Stimulated activated naive CD8-positive, alpha-beta T cell treated with anti-CD3 and anti-CD28 coated beads, Interleukin-15, Interleukin-2, amounts not matched to agents 100 U/mL and 50 U/mL, for 24 hours (primary cell): ENCODE data around the gene PRSS35.
"Not testable (repeated sequence)": the region's sequence is repeated elsewhere in the genome, so short reads cannot be mapped to it uniquely, and the experiment has no call there.

Experiments
- ATAC-seq: fragments of 150-1000 bp; cut with Tn5 transposase; one replicate; pipeline ENCODE4 v1.10.0; 2021
- DNase-seq: peaks from one replicate; pipeline ENCODE4 v3.0.0; 2021

The PRSS35 gene, protein sequence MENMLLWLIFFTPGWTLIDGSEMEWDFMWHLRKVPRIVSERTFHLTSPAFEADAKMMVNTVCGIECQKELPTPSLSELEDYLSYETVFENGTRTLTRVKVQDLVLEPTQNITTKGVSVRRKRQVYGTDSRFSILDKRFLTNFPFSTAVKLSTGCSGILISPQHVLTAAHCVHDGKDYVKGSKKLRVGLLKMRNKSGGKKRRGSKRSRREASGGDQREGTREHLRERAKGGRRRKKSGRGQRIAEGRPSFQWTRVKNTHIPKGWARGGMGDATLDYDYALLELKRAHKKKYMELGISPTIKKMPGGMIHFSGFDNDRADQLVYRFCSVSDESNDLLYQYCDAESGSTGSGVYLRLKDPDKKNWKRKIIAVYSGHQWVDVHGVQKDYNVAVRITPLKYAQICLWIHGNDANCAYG

DNA sequence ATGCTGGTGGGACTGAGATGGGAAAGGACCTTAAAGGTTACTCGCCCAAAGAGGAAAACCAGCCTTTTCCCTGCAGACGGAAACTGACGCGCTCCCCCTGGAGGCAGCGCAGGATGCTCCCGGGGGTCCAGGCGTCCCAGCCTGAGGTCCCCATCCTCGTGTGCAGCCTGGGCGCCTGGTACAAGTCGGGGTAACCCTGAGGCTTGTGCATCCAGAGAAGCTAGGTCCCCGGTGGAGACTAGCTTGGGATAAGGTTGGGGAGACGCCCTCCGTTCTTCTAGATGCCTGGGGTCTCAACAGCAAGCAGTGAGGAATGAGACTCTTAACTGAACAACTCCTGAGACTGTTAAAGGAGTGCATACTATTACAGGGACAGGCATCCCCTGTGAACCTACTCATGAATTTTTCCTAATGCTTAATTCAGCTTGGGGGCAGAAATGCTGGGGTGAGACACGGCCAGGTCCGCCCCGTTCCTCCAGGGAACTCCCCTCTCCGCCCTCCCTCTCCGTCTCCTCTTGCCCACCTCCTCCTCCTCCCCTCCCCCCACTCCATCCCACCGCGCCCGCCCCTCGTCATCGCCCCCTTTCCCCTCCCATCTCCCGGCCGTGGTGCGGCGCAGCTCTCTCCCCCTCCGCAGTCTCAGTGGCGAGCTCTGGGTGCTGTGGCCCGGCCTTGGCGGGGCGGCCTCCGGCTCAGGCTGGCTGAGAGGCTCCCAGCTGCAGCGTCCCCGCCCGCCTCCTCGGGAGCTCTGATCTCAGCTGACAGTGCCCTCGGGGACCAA is at the start of gene PRSS35:
Gene PRSS35, plus strand, starts transcription at position 634 of the 781 bp plus-strand sequence. CDS start 10,908 bp downstream, outside the sequence.
- DNase-seq (peak; percentile 32), ATAC-seq (peak; percentile 26)

DNA sequence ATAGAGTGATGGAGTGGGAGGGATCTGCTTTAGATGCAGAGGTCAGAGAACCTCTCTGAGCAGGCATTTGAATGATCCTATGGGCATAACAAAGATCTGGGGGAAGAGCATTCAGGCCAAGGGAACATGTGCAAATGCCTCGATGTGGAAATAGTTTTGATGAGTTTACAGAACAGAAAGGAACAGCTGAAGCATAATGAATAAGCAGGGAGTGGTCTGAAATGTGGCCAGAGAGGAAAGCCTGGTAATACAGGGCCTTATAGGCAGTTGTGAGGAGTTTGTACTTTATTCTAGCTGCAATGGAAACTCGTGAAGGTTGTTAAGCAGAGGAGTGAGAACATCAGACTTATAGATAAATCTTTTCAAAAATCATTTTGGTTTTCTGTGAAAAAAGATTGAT is 48.4 kb upstream of the PRSS35 start:
- ATAC-seq, result no peak
- no peak for DNase-seq

DNA sequence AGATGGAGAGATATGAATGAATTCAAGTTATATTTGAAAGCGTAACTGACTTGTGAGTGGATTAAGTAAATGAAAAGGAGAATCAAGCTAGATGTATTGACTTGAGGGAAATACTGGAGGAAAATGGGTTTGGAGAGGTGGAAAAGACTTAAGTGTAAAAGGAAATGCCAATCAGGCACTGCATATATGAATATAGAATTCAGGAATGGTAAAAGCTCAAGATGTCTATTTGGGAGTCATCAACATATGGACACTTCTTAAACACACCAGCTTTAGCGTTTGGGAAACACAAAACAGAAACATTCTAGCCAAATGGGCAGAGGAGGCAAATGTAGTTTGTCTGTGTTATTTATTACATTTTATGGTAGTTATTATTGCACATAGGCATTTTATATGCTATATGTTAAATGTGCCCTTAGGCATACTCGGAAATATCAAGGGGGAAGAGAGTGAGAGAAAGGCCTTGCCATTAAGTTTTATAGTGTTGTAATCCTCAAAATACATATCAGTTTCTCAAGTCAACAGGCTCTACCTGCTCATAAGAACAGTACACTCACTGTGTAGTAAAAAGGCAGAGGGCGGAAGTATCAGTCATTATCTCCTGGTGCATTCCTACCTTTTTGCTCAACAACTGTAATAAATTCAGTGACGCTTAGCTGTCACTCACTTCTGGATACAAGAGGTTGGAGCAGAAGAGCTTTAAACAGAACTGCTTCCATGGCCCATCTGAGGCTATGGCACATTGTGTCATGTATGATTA is 47.8 kb upstream of the PRSS35 start:
- no peak for DNase-seq

DNA sequence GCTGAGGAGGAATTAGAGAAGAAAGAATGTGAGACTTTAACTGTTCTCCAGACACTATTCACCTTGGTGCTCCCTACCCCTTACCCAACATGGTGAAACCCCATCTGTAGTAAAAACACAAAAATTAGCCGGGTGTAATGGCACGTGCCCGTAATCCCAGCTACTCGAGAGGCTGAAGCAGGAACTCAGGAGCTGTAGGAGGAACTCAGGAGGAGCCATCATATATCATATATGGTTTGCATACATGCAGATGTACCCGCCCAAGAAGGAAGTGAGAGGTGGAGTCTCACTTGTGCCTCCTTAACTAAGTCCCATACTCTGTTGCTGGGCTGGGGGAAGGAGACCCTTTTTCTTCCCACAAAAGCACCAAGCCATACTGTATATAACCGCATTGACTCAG is 46.0 kb upstream of the PRSS35 start:
- DNase-seq (no peak), ATAC-seq (no peak)

More for the DNA sequence above, 47.8 kb upstream of the PRSS35 start:
- no peak for ATAC-seq

DNA sequence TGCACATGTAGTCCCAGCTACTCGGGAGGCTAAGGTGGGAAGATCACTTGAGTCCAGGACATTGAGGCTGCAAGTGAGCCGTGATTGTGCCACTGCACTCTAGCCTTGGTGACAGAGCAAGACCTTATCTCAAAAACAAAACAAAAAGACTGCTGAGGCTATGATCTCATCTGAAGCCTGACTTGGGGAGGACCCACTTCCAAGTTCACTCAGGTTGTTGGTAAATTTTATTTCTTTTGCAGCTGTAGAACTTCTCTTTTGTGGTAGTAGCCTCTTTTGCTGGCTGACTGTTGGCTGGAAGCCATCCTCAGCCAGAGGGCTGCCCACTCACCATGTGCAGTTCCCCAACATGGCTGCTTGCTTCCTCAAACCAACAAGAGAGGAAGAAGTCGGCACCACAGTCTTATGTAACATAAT is 44.7 kb upstream of the PRSS35 start:
- no peak for ATAC-seq
- no peak for DNase-seq

DNA sequence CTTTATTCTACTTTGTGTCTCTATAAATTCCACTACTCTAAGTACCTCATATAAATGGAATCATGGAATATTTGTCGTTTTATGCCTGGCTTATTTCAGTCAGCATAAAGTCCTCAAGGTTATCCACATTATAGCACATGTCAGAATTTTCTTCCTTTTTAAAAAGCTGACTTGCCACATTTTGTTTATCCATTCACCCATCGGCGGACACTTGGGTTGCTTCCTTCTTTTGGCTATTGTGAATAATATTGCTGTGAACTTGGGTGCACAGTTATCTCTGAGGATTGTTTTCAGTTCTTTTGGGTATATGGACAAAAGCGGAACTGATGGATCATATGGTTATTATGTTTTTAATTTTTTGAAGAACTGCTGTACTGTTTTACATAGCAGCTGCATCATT is 42.3 kb upstream of the PRSS35 start:
- DNase-seq, result no peak
- no peak for ATAC-seq

DNA sequence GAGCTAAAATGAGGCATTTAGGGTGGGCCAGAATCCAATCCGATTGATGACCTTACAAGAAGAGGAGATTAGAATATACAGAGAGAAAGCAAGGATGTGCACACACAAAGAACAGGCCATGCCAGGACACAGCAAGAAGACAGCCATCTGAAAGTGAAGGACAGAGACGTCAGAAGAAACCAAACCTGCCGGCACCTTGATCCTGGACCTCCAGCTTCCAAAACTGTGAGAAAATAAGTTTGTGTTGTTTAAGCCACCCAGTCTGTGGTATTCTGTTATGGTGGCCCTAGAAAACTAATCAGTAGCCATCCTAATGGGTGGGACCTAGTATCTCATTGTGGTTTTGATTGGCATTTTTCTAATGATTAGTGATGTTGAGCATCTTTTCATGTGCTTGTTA is 41.7 kb upstream of the PRSS35 start:
- ATAC-seq (no peak), DNase-seq (no peak)

DNA sequence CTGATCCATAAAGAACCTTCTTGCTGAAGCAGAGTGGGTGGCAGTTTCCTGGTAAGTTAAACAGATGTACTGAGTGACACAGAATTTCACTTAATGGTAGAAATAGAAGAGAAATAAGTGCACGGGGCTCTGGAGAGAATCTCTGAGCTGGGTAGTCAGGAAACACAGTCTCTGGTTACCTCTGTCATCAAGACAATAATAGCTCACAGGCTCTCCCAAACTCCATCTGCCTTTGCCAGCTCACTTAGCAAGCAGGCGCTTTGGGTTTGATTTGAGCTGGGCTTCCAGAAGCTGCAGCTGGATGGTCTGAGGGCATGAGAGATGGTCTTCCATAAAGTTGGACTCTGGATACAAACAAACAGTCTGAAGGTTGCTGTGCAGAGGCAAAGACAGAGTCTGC is 39.6 kb upstream of the PRSS35 start:
- no peak for ATAC-seq
- no peak for DNase-seq

DNA sequence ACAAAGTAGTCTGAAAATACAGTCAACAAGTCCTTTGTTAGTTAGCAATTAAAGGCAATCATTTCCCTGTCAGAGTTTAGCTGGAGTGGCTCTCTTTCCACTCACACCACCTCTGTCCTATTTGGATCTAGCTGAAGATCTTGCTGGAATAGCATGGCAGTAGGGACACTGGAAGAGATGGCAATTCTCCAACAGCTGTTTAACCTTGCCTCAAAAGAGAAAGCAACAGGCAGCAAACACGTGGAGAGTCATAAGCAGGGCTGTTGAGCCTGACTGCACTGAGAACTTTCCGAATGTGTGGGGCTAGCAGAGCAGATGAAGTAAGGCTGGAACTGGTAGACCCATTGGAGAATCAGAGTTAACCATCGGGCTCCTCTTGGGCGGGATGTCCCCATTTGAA is 38.0 kb upstream of the PRSS35 start:
- ATAC-seq (no peak), DNase-seq (no peak)

DNA sequence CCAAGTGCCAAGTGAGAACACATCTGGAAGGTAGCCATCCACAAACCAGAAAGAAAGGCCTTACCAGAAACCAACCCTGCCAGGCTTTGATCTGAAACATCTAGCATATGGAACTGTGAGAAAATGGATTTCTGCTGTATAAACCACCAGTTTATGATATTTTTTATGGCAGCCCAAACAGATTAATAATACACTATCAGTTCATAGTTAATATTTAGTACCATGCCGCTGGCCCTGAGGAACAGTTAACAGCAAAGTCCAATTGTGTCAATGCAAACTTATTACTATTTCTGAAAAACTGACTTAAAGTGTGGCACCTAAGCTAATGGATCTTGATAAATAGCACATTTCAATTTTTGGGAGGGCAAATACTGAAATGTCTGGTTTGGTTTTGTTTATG is 35.4 kb upstream of the PRSS35 start:
- DNase-seq, result no peak
- no peak for ATAC-seq

DNA sequence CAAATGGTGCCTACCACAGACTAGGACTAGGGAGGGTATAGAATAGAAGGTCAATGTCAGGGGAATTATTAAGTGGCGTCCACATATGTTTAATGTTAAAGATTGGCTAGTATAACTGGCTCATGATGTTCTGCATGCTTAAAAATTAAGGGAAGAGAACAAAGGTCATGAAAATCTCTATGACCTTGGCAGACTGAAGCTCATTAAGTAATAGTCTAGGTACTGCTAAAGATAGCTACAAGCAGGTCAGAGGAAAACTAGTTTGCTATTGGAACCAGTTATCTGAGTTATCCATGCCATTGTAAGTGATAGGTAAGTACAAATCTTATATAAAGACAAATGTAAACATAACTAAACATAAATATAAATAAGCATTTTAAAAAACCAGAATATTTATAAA is 32.9 kb upstream of the PRSS35 start:
- no peak for DNase-seq
- no peak for ATAC-seq

DNA sequence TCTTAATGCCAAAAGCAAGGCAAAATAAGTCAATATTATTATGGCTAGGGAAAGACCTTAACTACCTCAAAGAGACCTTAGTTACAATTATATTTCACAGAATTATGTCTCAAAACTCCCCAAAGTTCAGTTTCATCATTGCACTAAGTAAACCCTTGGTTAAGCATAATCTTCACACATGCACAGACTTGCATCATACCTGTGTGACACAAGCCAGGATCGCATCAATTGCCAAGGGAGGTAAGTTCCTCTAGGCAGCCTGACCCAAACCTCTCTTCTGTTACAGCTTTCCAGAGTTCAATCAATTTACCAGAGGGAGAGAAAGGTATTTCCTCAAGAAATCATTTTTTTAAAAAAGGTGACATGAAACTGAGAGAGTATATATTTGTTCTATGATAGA is 31.9 kb upstream of the PRSS35 start:
- ATAC-seq (no peak), DNase-seq (no peak)

DNA sequence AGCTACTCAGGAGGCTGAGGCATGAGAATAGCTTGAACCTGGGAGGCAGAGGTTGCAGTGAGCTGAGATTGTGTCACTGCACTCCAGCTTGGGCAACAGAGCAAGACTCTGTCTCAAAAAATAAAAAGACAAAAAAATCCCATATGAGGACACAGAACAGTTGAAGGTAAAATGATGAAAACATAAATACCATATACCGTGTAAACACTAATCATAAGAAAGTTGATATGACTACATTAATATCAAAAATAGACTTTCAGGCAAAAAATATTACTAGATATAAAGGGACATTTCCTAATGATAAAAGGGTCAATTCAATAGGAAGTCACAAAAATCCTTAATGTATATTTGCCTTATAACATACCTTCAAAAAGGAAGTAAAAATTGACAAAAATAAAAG is 30.4 kb upstream of the PRSS35 start:
- not testable (repeated sequence) for ATAC-seq, DNase-seq

DNA sequence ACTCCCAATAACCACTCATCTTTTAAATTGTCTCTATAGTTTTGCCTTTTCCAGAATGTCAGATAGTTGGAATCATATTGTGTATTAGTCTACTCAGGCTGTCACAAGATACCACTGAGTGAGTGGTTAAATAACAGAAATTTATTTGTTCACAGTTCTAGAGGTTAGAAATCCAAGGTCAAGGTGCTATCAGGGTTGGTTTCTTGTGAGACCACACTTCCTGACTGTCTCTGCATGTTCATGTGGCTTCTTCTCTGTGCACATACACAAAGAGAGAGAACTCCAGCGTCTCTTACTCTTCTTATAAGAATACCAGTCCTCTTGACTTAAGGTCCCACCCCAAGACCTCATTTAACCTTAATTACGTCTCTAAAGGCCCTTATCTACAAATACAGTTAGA is 23.9 kb upstream of the PRSS35 start:
- ATAC-seq, result no peak
- no peak for DNase-seq

DNA sequence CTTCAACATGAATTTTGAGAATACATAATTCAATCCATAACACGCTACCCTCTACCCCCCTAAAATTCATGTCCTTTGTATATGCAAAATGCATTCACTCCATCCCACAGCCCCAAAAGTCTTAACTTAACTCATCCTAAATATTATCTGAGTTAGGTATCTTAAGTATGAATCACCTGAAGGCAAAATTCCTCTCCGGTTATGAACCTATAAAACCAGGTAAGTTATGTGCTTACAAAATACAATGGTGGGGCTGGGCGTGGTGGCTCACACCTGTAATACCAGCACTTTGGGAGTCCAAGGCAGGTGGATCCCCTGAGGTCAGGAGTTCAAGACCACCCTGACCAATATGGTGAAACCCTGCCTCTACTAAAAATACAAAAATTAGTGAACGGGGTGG is 23.5 kb upstream of the PRSS35 start:
- ATAC-seq, result no peak
- DNase-seq, result no peak

DNA sequence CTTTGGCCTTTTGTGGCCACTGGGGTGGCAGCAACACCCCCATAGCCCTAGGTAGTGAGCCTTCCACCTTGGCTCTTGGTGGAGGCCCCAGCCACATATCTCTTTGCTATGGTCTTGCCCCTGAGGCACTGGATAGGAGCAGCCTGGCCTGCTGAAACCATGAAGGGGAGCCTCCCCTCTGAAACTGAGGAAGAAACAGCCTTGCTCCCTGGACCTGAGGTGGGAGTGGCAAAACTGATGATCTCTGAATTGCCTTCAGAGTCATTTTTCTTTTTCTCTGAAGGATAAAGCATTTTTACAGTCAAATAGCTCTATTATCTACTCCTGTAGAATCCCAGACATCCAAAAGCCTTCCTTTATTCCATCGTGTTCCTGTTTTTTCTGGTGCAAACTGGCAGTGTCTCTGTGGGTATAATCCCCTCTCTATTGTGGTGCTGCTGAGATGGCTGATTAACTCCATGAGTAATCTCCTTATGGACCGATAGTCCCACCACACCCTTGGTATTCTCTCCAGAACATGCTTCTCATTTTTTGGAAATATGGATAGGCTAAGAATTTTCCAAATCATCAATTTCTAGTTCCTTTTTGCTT is 22.0 kb upstream of the PRSS35 start:
- no peak for DNase-seq
- ATAC-seq, result no peak

DNA sequence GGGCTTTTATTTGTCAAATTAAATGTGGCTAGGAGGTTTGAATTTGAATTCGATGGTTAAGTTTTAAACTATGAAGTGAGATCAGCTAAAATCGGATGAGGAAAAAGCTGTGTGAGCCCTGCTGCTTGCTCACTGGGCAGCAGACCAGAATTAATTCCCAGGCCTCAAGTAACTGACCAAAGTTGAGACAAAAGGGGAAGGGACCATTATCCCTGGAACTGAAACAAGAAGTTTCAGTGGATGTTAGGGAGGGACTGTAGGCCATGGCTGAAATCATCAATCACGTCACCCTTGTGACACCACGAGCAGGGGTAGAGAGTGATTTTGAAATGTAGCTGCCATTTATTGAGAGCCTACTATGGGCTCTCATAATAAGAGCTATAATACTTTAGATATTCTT is 7.0 kb upstream of the PRSS35 start:
- DNase-seq, result no peak
- no peak for ATAC-seq

DNA sequence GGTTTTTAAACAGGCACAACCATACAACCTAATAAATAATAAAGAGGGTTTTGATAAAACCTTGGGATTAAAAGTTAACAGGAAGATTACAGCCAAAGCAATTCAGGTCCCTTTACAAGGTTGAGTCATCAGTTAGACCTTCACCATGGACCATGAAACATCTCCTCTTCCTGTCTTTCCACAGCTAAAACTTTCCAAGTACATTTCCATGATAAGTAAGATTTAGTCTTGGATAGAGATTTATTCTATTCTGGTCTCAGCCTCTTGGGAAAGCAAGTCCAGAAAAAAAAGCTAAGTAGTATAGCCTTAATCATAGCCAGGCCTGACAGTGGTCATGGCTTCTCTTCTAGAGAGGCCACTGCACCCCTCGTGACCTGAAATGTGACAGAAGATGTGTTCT is 2.9 kb upstream of the PRSS35 start:
- no peak for ATAC-seq
- no peak for DNase-seq

DNA sequence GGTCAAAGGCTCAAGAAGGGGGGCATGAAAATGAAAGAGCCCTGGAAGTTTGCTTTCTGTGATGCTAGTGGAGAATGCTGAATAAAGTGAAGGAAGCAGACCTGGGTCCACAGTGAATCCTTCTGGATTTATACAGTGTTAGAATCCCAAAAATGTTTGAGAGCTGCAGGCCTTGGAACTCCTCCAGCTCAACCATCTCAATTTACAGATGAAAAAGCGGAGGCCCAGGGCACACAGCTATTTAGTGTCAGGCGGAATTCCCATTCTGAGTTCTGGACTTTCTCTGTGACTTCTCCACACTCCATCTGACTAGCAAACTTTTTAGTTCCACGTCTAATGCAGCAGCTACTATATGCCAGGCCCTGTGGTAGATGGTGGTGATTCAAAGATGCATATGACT is 1.5 kb upstream of the PRSS35 start:
- ATAC-seq (no peak), DNase-seq (no peak)

DNA sequence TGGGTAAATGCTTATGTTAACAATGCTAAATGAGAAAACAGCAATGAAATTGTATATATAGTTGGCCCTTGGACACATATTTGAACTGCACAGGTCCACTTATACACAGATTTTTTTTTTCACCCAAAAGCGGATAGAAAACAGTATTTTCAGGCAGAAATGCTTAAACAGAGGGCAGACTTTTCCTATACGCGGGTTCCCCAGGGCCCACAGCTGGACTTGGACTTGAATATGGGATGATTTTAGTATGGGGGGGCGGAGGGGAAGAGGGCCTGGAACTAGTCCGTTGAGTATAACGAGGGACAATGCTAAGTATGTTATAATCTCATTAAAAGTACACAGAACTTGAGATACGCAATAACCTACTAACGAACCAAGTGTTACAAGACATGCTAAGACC is 1.1 kb upstream of the PRSS35 start:
- no peak for DNase-seq
- ATAC-seq, result no peak

DNA sequence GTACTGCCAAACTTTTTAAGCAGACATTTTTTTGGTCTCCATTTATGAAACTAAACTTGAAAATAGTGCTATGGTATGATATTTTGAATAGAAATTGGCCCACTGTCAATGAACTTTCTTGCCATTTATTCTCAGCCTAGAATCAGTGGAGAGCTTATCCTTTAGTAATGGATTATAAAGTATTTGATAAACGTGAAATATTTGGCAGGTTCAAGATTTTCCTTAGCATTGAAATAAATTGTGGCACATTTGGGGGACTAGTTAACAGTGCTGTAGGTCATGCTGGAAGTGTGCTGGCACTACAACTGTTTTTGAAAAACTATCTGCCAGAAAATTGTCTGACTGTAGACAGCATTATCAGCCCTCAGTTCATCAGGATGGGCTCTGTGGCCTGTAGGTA is 2.1 kb downstream of the PRSS35 start:
- DNase-seq (no peak), ATAC-seq (no peak)

DNA sequence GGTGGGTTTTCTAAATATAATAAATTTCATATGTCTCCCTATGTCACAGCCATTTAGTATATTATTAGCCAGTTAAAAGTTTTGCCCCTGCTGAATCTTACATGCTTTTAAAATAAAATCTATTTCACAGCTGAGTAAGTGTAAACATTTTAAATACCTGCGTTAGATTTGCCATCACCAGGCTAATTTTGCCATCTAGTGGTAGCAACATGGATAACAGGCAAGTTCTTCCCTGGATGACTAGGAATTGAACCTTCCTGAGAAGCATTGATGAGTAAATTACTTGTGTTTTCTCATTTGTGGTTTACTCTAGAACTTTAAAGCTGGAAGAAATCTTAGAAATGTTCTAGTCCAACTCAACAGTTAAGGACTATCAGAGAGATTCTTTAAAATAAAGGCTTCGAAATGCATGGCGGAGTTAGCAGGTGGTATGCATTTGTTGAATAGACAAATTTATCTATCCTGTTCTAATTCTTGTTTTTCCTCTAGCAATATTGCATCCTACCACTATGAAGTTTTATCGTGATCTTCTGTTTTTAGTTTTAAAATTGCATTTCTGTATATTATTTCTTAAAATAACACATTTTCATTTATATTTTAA is 2.6 kb downstream of the PRSS35 start:
- DNase-seq, result no peak
- no peak for ATAC-seq
